Sigmoid colon (tissue), 4 donors: Measurements from ENCODE around the gene TTC31.
"Not testable (repeated sequence)": the region's sequence is repeated elsewhere in the genome, so short reads cannot be mapped to it uniquely, and the experiment has no call there.

Experiments used
- CTCF ChIP-seq, 4 experiments: fragments of 450-650 bp in 3 of 4; fragments of 200-600 bp in 1 of 4; IDR thresholded peaks; one replicate each; pipeline ENCODE4 v1.5.1; 2016 to 2019; ENCODE audit warnings: antibody characterized with exemption in 4 of 4, mild to moderate bottlenecking in 3 of 4, moderate library complexity in 2 of 4
- EP300 ChIP-seq, 4 donors: sonication (generic); formaldehyde crosslinking; IDR thresholded peaks; one replicate each; pipeline ENCODE4 v1.6.1; 2017; ENCODE audit warnings: antibody characterized with exemption in 4 of 4
- POLR2A ChIP-seq, 2 donors: fragments of 450-650 bp; IDR thresholded peaks; one replicate each; pipeline ENCODE4 v1.6.1; 2016; ENCODE audit warnings: antibody characterized with exemption in 2 of 2, mild to moderate bottlenecking in 2 of 2, moderate library complexity in 2 of 2

- not testable (repeated sequence) for TF ChIP-seq CTCF, POLR2A, EP300 (IDR thresholded peaks at IDR 0.05)
Measured at GRCh38 chr2:74460187-74460586, 22.7 kb upstream of the TTC31 start.
